SU-DHL-6 (cell line): ENCODE measurements around the gene ANKRD50.

Experiments used
- CTCF ChIP-seq: fragments of 200-600 bp; sonication (generic); IDR thresholded peaks from one replicate; pipeline ENCODE4 v1.5.1; 2017; ENCODE audit warnings: antibody characterized with exemption, mild to moderate bottlenecking, low read length, moderate library complexity; ENCODE audit not compliant: insufficient read depth, poor library complexity, severe bottlenecking
- EZH2phosphoT487 ChIP-seq: fragments of 200-600 bp; sonication (generic), shearing (Covaris generic); conservative IDR thresholded peaks from 2 replicates; pipeline ENCODE4 v1.6.1; 2018; ENCODE audit warnings: mild to moderate bottlenecking, antibody characterized with exemption, low read length, moderate library complexity, mixed read lengths

- no peak for TF ChIP-seq CTCF
- TF ChIP-seq EZH2phosphoT487 = no peak
Observed at GRCh38 chr4:124694946-124695598, 17.5 kb downstream of the ANKRD50 start.
